HepG2 (cell line): ENCODE measurements around the gene MASP1. TPM values are rescaled to one million over a fixed set of nuclear protein-coding genes. Genes with fewer than 3 reads are reported as not detected.

Experiments used
- EZH2 ChIP-seq: conservative IDR thresholded peaks from 2 replicates; pipeline ENCODE4 v1.6.1; 2012; ENCODE audit warnings: mild to moderate bottlenecking, low read depth, low read length, moderate library complexity
- FOXO1 ChIP-seq: sonication (generic); formaldehyde crosslinking; IDR thresholded peaks from 2 replicates; pipeline ENCODE4 v1.4.0; 2020; ENCODE audit warnings: missing genetic modification reagents
- HMG20A ChIP-seq: IDR thresholded peaks from 2 replicates; pipeline ENCODE4 v1.6.1; 2016; ENCODE audit warnings: borderline replicate concordance
- HNRNPUL1 ChIP-seq: fragments of 200-400 bp; formaldehyde crosslinking; IDR thresholded peaks from 2 replicates; pipeline ENCODE4 v1.6.1; 2017; ENCODE audit warnings: low read depth, mild to moderate bottlenecking, low read length, moderate library complexity
- KDM3A ChIP-seq: IDR thresholded peaks from 2 replicates; pipeline ENCODE4 v1.6.1; 2018; ENCODE audit warnings: low read depth, missing compliant biosample characterization
- KMT2B ChIP-seq: IDR thresholded peaks from 2 replicates; pipeline ENCODE4 v1.6.1; 2016; ENCODE audit warnings: missing genetic modification reagents, missing compliant biosample characterization
- MED8 ChIP-seq: sonication (generic); formaldehyde crosslinking; IDR thresholded peaks from 2 replicates; pipeline ENCODE4 v1.8.1; 2023; ENCODE audit warnings: mild to moderate bottlenecking, missing genetic modification reagents; ENCODE audit not compliant: insufficient replicate concordance
- RBM39 ChIP-seq: fragments of 200-400 bp; formaldehyde crosslinking; IDR thresholded peaks from one replicate; pipeline ENCODE4 v1.6.1; 2018; ENCODE audit warnings: antibody characterized with exemption, mild to moderate bottlenecking, low read depth, low read length; ENCODE audit not compliant: poor library complexity, severe bottlenecking
- SMARCE1 ChIP-seq: fragments of 450-650 bp; IDR thresholded peaks from 2 replicates; pipeline ENCODE4 v1.6.1; 2017; ENCODE audit warnings: borderline replicate concordance
- ZFP36 ChIP-seq: fragments of 150-350 bp; IDR thresholded peaks from 2 replicates; pipeline ENCODE4 v1.6.1; 2018; ENCODE audit warnings: borderline replicate concordance, low read length, low read depth; ENCODE audit not compliant: partially characterized antibody
- ZNF260 ChIP-seq: sonication (generic); formaldehyde crosslinking; IDR thresholded peaks from 2 replicates; pipeline ENCODE4 v1.4.0; 2020; ENCODE audit warnings: missing genetic modification reagents, low read depth, mild to moderate bottlenecking, borderline replicate concordance
- ZNF263 ChIP-seq: sonication (generic); formaldehyde crosslinking; IDR thresholded peaks from 2 replicates; pipeline ENCODE4 v1.4.0; 2020; ENCODE audit warnings: missing genetic modification reagents
- ZNF430 ChIP-seq: sonication (generic); formaldehyde crosslinking; IDR thresholded peaks from 2 replicates; pipeline ENCODE4 v1.9.0; 2021; ENCODE audit warnings: mild to moderate bottlenecking, missing genetic modification reagents
- ZNF484 ChIP-seq: sonication (generic); formaldehyde crosslinking; IDR thresholded peaks from 2 replicates; pipeline ENCODE4 v1.5.1; 2020; ENCODE audit warnings: mild to moderate bottlenecking, low read depth, missing genetic modification reagents, borderline replicate concordance
- ZNF75D ChIP-seq: sonication (generic); formaldehyde crosslinking; IDR thresholded peaks from 2 replicates; pipeline ENCODE4 v1.8.1; 2023; ENCODE audit warnings: missing genetic modification reagents, mild to moderate bottlenecking, borderline replicate concordance
- ZNF768 ChIP-seq: sonication (generic); formaldehyde crosslinking; IDR thresholded peaks from 2 replicates; pipeline ENCODE4 v1.4.0; 2020; ENCODE audit warnings: missing genetic modification reagents
- ZNF776 ChIP-seq: sonication (generic); formaldehyde crosslinking; IDR thresholded peaks from 2 replicates; pipeline ENCODE4 v1.4.0; 2020; ENCODE audit warnings: mild to moderate bottlenecking, missing genetic modification reagents
- ZNF850 ChIP-seq: sonication (generic); formaldehyde crosslinking; conservative IDR thresholded peaks from 2 replicates; pipeline ENCODE4 v1.9.0; 2021; ENCODE audit warnings: mild to moderate bottlenecking, missing genetic modification reagents
- polyA plus RNA-seq, 8 experiments: library from polyadenylated mRNA; depleted of rRNA in 3 of 8; stranded (reverse) in 7 of 8; unstranded in 1 of 8; fragments of >200 nt; fragmentation: Illumina TruSeq in 4 of 8; extraction: Trizol in 4 of 8; gene quantifications; 2 replicates each; pipeline versions ENCODE4 v1.2.1 to v1.2.3, GENCODE V29; 2011 to 2016; ENCODE audit warnings: low read depth in 4 of 8, missing spikeins in 1 of 8, mixed read lengths in 1 of 8; ENCODE audit not compliant: insufficient read depth in 1 of 8
- total RNA-seq, 5 experiments: library from RNA; depleted of rRNA; stranded (reverse); fragments of >200 nt; fragmentation: Illumina TruSeq; extraction: Trizol; gene quantifications; 2 replicates each; pipeline ENCODE4 v1.2.3, GENCODE V29; 2016; ENCODE audit warnings: low read depth in 1 of 5
- TF ChIP-seq, protein P1 (sequence below): IDR thresholded peaks from 2 replicates; pipeline ENCODE4 v1.6.1; 2016; ENCODE audit warnings: mild to moderate bottlenecking, missing biosample characterization, missing genetic modification reagents
- TF ChIP-seq, protein P2 (sequence below): sonication (generic); formaldehyde crosslinking; conservative IDR thresholded peaks from 2 replicates; pipeline ENCODE4 v1.4.0; 2020; ENCODE audit warnings: missing genetic modification reagents
- TF ChIP-seq, protein P3 (sequence below): IDR thresholded peaks from 2 replicates; pipeline ENCODE4 v1.6.1; 2016; ENCODE audit warnings: mild to moderate bottlenecking
- TF ChIP-seq, protein P4 (sequence below): IDR thresholded peaks from 2 replicates; pipeline ENCODE4 v1.6.1; 2018; ENCODE audit warnings: missing genetic modification reagents, mild to moderate bottlenecking, missing compliant biosample characterization
- TF ChIP-seq, protein P5 (sequence below): IDR thresholded peaks from 2 replicates; pipeline ENCODE4 v1.6.1; 2016
- TF ChIP-seq, protein P6 (sequence below): sonication (generic); formaldehyde crosslinking; conservative IDR thresholded peaks from 2 replicates; pipeline ENCODE4 v1.8.0; 2022; ENCODE audit warnings: mild to moderate bottlenecking, moderate library complexity, missing genetic modification reagents

The MASP1 gene
- total and polyA plus RNA-seq, 2 of the 13 experiments (the other 11 are each of a cell fraction or from before 2014, with no cell fraction given), result 10.8 to 56.0 TPM

DNA sequence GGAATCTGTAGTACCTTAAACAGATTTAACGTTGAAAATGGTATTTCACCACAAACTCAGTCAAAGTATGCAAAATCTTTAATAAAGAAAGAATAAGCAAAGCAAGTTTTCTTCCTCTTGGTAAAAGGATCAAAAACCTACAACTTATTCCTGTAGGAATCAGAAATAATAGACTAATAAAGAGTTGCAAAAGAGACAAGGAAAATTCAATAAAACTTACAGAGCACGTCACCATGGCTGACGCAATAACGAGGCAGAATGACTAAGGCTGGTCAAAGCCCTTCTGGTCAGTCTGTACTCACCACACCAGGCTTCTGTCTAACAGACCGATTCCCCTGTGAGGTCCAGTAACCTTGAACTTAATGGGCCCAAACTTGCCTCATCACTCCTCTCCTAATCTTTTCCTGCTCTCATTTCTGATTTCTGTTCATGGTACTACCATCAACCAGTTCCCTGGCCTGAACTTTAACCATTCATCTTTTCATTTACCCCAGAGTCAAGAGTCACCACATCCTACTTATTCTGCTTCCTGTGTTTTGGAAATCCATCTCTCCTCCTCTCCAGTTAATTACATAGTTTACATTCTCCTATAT is 5.0 kb downstream of the MASP1 start (continued):
- no peak for TF ChIP-seq ZNF263 (CRISPR knock-in tag)
- TF ChIP-seq ZNF850 (CRISPR knock-in tag), result no peak
- TF ChIP-seq, protein P1, sequence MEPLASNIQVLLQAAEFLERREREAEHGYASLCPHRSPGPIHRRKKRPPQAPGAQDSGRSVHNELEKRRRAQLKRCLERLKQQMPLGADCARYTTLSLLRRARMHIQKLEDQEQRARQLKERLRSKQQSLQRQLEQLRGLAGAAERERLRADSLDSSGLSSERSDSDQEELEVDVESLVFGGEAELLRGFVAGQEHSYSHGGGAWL, result no peak
- TF ChIP-seq, protein P2, sequence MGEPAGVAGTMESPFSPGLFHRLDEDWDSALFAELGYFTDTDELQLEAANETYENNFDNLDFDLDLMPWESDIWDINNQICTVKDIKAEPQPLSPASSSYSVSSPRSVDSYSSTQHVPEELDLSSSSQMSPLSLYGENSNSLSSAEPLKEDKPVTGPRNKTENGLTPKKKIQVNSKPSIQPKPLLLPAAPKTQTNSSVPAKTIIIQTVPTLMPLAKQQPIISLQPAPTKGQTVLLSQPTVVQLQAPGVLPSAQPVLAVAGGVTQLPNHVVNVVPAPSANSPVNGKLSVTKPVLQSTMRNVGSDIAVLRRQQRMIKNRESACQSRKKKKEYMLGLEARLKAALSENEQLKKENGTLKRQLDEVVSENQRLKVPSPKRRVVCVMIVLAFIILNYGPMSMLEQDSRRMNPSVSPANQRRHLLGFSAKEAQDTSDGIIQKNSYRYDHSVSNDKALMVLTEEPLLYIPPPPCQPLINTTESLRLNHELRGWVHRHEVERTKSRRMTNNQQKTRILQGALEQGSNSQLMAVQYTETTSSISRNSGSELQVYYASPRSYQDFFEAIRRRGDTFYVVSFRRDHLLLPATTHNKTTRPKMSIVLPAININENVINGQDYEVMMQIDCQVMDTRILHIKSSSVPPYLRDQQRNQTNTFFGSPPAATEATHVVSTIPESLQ, result no peak
- no peak for TF ChIP-seq ZNF776 (CRISPR knock-in tag)
- TF ChIP-seq, protein P3, sequence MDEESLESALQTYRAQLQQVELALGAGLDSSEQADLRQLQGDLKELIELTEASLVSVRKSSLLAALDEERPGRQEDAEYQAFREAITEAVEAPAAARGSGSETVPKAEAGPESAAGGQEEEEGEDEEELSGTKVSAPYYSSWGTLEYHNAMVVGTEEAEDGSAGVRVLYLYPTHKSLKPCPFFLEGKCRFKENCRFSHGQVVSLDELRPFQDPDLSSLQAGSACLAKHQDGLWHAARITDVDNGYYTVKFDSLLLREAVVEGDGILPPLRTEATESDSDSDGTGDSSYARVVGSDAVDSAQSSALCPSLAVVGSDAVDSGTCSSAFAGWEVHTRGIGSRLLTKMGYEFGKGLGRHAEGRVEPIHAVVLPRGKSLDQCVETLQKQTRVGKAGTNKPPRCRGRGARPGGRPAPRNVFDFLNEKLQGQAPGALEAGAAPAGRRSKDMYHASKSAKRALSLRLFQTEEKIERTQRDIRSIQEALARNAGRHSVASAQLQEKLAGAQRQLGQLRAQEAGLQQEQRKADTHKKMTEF (CRISPR knock-in tag), result peak; percentile 73
- no peak for TF ChIP-seq KMT2B
- TF ChIP-seq ZNF260 (CRISPR knock-in tag), result no peak
- TF ChIP-seq ZFP36, result no peak
- no peak for TF ChIP-seq RBM39
- no peak for TF ChIP-seq ZNF484 (CRISPR knock-in tag)
- TF ChIP-seq HNRNPUL1, result no peak
- peak; percentile 45; the same call in 1 of the 2 replicates for TF ChIP-seq FOXO1 (CRISPR knock-in tag)
- TF ChIP-seq, protein P4, sequence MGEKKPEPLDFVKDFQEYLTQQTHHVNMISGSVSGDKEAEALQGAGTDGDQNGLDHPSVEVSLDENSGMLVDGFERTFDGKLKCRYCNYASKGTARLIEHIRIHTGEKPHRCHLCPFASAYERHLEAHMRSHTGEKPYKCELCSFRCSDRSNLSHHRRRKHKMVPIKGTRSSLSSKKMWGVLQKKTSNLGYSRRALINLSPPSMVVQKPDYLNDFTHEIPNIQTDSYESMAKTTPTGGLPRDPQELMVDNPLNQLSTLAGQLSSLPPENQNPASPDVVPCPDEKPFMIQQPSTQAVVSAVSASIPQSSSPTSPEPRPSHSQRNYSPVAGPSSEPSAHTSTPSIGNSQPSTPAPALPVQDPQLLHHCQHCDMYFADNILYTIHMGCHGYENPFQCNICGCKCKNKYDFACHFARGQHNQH (CRISPR knock-in tag), result peak; percentile 77
- TF ChIP-seq ZNF75D (CRISPR knock-in tag), result no peak
- TF ChIP-seq EZH2, result no peak
- TF ChIP-seq, protein P5, sequence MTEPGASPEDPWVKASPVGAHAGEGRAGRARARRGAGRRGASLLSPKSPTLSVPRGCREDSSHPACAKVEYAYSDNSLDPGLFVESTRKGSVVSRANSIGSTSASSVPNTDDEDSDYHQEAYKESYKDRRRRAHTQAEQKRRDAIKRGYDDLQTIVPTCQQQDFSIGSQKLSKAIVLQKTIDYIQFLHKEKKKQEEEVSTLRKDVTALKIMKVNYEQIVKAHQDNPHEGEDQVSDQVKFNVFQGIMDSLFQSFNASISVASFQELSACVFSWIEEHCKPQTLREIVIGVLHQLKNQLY (CRISPR knock-in tag), result no peak
- TF ChIP-seq, protein P6, sequence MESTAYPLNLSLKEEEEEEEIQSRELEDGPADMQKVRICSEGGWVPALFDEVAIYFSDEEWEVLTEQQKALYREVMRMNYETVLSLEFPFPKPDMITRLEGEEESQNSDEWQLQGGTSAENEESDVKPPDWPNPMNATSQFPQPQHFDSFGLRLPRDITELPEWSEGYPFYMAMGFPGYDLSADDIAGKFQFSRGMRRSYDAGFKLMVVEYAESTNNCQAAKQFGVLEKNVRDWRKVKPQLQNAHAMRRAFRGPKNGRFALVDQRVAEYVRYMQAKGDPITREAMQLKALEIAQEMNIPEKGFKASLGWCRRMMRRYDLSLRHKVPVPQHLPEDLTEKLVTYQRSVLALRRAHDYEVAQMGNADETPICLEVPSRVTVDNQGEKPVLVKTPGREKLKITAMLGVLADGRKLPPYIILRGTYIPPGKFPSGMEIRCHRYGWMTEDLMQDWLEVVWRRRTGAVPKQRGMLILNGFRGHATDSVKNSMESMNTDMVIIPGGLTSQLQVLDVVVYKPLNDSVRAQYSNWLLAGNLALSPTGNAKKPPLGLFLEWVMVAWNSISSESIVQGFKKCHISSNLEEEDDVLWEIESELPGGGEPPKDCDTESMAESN, result no peak
- no peak for TF ChIP-seq ZNF768 (CRISPR knock-in tag)
- TF ChIP-seq ZNF430, result no peak
- no peak for TF ChIP-seq SMARCE1
- peak; percentile 82; the same call in 1 of the 2 replicates for TF ChIP-seq HMG20A (CRISPR knock-in tag)
- TF ChIP-seq KDM3A (CRISPR knock-in tag), result no peak; the same call in 1 of the 2 replicates
- TF ChIP-seq MED8 (CRISPR knock-in tag), result no peak
